HCT116 (cell line): ENCODE results near the gene NUCB1. TPM values are rescaled to one million over a fixed set of nuclear protein-coding genes. Genes with fewer than 3 reads are reported as not detected.

Experiments
- ATAC-seq: fragments of 200-7000 bp; cut with Tn5 transposase; 2 replicates; pipeline ENCODE4 v1.9.1; 2020; ENCODE audit warnings: mild to moderate bottlenecking, moderate library complexity
- BruUV-seq: library from RNA; stranded (reverse); fragments of 400-500 nt; replicated peaks from 2 replicates; lab custom pipeline; 2021; lab: Mats Ljungman, UMichigan
- CTCF ChIA-PET: fragments of 300-600 bp; sonication (Branson Sonifier 250); formaldehyde crosslinking; loops from one replicate; lab custom pipeline; 2021; ENCODE audit warnings: antibody characterized with exemption; lab: Charles Lee
- POLR2A ChIA-PET: fragments of 300-600, 350-600 bp; sonication (Branson Sonifier 250); formaldehyde crosslinking; loops from one replicate; lab custom pipeline; 2021; ENCODE audit warnings: antibody characterized with exemption; lab: Charles Lee
- RAD21 ChIA-PET, 2 experiments: fragments of 300-600 bp; sonication (Branson Sonifier 250); formaldehyde crosslinking; loops; one replicate each; lab custom pipeline; 2023; ENCODE audit warnings: low total read pairs in 2 of 2; ENCODE audit not compliant: uncharacterized antibody in 2 of 2, unreplicated experiment in 2 of 2, low non-redundant PET in 1 of 2; lab: Charles Lee
- DNase-seq: peaks from one replicate; pipeline ENCODE4 v3.0.0-alpha.2; 2010; ENCODE audit warnings: low read depth, low spot score
- H2AFZ ChIP-seq: fragments of 200-600 bp; shearing (Covaris generic), sonication (generic); 2 replicates; pipeline ENCODE4 v1.6.1; 2017; ENCODE audit warnings: low read depth, mixed run types, mixed read lengths, antibody characterized with exemption, low read length; ENCODE audit not compliant: poor library complexity, severe bottlenecking
- H3K27ac ChIP-seq: 2 replicates; pipeline ENCODE4 v1.5.1; 2012; ENCODE audit warnings: low read depth, low read length
- H3K27me3 ChIP-seq: fragments of 200-600 bp; sonication (generic); 2 replicates; pipeline ENCODE4 v1.6.1; 2016; ENCODE audit warnings: mixed run types, low read length, mixed read lengths; ENCODE audit not compliant: insufficient read depth
- H3K36me3 ChIP-seq, 2 experiments: fragments of 200-500 bp in 1 of 2; fragments of 200-600 bp in 1 of 2; sonication (Bioruptor generic) in 1 of 2; sonication (generic) in 1 of 2; 2 replicates each; pipeline versions ENCODE4 v1.5.1 to v1.6.1; 2014 to 2016; ENCODE audit warnings: low read length in 2 of 2, inconsistent platforms in 1 of 2, mixed read lengths in 1 of 2, mixed run types in 1 of 2; ENCODE audit not compliant: insufficient read depth in 2 of 2, control insufficient read depth in 1 of 2
- H3K4me1 ChIP-seq, 2 experiments: fragments of 200-600 bp in 1 of 2; sonication (generic) in 1 of 2; 2 replicates each; pipeline versions ENCODE4 v1.5.1 to v1.6.1; 2012 to 2017; ENCODE audit warnings: low read length in 2 of 2, inconsistent platforms in 1 of 2, mild to moderate bottlenecking in 1 of 2, mixed read lengths in 1 of 2, mixed run types in 1 of 2, moderate library complexity in 1 of 2; ENCODE audit not compliant: insufficient read depth in 2 of 2, control insufficient read depth in 1 of 2
- H3K4me2 ChIP-seq: fragments of 200-600 bp; sonication (generic); 2 replicates; pipeline ENCODE4 v1.6.1; 2017; ENCODE audit warnings: mixed run types, low read length, mixed read lengths
- H3K4me3 ChIP-seq, 2 experiments: fragments of 200-600 bp in 1 of 2; sonication (generic) in 1 of 2; replicated peaks in 1 of 2; 2 replicates each; pipeline ENCODE4 v1.5.1; 2011 to 2016; ENCODE audit warnings: low read length in 2 of 2, control low read depth in 1 of 2, low read depth in 1 of 2, mild to moderate bottlenecking in 1 of 2, mixed read lengths in 1 of 2, mixed run types in 1 of 2
- H3K79me2 ChIP-seq: fragments of 200-600 bp; sonication (generic); 2 replicates; pipeline ENCODE4 v1.6.1; 2017; ENCODE audit warnings: mild to moderate bottlenecking, mixed run types, low read length, moderate library complexity, mixed read lengths; ENCODE audit not compliant: insufficient read depth
- H3K9ac ChIP-seq: fragments of 200-600 bp; sonication (generic); 2 replicates; pipeline ENCODE4 v1.6.1; 2016; ENCODE audit warnings: low read length, mixed read lengths
- H3K9me2 ChIP-seq: fragments of 200-600 bp; sonication (generic), shearing (Covaris generic); 2 replicates; pipeline ENCODE4 v1.6.1; 2017; ENCODE audit warnings: mixed run types, mild to moderate bottlenecking, moderate library complexity; ENCODE audit not compliant: insufficient read depth
- H3K9me3 ChIP-seq, 2 experiments: fragments of 200-500 bp in 1 of 2; fragments of 200-600 bp in 1 of 2; sonication (Bioruptor generic) in 1 of 2; sonication (generic) in 1 of 2; 2 replicates each; pipeline ENCODE4 v1.6.1; 2014 to 2017; ENCODE audit warnings: low read length in 2 of 2, mixed read lengths in 2 of 2, inconsistent platforms in 1 of 2, low read depth in 1 of 2, mild to moderate bottlenecking in 1 of 2, mixed run types in 1 of 2, moderate library complexity in 1 of 2; ENCODE audit not compliant: control insufficient read depth in 1 of 2, insufficient read depth in 1 of 2
- H4K20me1 ChIP-seq: fragments of 200-600 bp; sonication (generic), shearing (Covaris generic); 2 replicates; pipeline ENCODE4 v1.6.1; 2017; ENCODE audit warnings: mixed run types, mild to moderate bottlenecking, moderate library complexity; ENCODE audit not compliant: insufficient read depth
- CEBPB ChIP-seq: IDR thresholded peaks from 2 replicates; pipeline ENCODE4 v1.6.1; 2012; ENCODE audit warnings: low read depth
- ELF1 ChIP-seq: IDR thresholded peaks from 2 replicates; pipeline ENCODE4 v1.6.1; 2012; ENCODE audit warnings: low read depth, borderline replicate concordance
- EZH2 ChIP-seq: fragments of 200-600 bp; sonication (generic); IDR thresholded peaks from 2 replicates; pipeline ENCODE4 v1.6.1; 2017; ENCODE audit warnings: antibody characterized with exemption, mixed run types
- EZH2phosphoT487 ChIP-seq: fragments of 200-600 bp; IDR thresholded peaks from 2 replicates; pipeline ENCODE4 v1.6.1; 2018; ENCODE audit warnings: antibody characterized with exemption, borderline replicate concordance
- FOSL1 ChIP-seq: IDR thresholded peaks from 2 replicates; pipeline ENCODE4 v1.6.1; 2012; ENCODE audit warnings: low read depth
- POLR2A ChIP-seq: IDR thresholded peaks from 2 replicates; pipeline ENCODE4 v1.7.0; 2011; ENCODE audit warnings: borderline replicate concordance; ENCODE audit not compliant: insufficient read depth, insufficient read length; ENCODE audit errors: extremely low read depth
- POLR2AphosphoS5 ChIP-seq: IDR thresholded peaks from 2 replicates; pipeline ENCODE4 v1.6.1; 2011; ENCODE audit warnings: mild to moderate bottlenecking, low read depth, low read length, moderate library complexity
- SIN3A ChIP-seq: IDR thresholded peaks from 2 replicates; pipeline ENCODE4 v1.6.1; 2012; ENCODE audit warnings: low read depth
- SP1 ChIP-seq: IDR thresholded peaks from 2 replicates; pipeline ENCODE4 v1.6.1; 2012; ENCODE audit warnings: low read depth
- SRF ChIP-seq: IDR thresholded peaks from 2 replicates; pipeline ENCODE4 v1.6.1; 2012; ENCODE audit warnings: low read depth
- TCF7L2 ChIP-seq: IDR thresholded peaks from 2 replicates; pipeline ENCODE4 v1.7.0; 2011; ENCODE audit warnings: borderline replicate concordance, inconsistent platforms; ENCODE audit not compliant: insufficient read depth, insufficient read length; ENCODE audit errors: extremely low read depth
- ZFX ChIP-seq: fragments of 450-650 bp; IDR thresholded peaks from 2 replicates; pipeline ENCODE4 v1.6.1; 2017
- intact Hi-C: fragments of 100-400 bp; cut with micrococcal nuclease; formaldehyde crosslinking; loops from 2 replicates; pipeline ENCODE4 v1.10.0; 2022
- total RNA-seq: library from RNA; stranded (reverse); gene quantifications from one replicate; pipeline ENCODE4 v1.2.1, GENCODE V29; 2021; ENCODE audit not compliant: unreplicated experiment
- TF ChIP-seq, protein P1 (sequence below): IDR thresholded peaks from 2 replicates; pipeline ENCODE4 v1.6.1; 2011; ENCODE audit warnings: mild to moderate bottlenecking, low read length, moderate library complexity; ENCODE audit not compliant: insufficient replicate concordance; ENCODE audit errors: extremely low read depth
- TF ChIP-seq, protein P2 (sequence below): IDR thresholded peaks from 2 replicates; pipeline ENCODE4 v1.6.1; 2012

Gene NUCB1
- total RNA-seq, 1 experiment from 2014 or later, result 88.8 TPM

GRCh38 chr19:48915757-48916156 is 15.6 kb downstream of the NUCB1 start:
- Histone ChIP-seq H3K27ac (no peak overlapping the region), H3K4me2 (no peak overlapping the region), H3K36me3 (peaks cover 6 to 18% of the 10 kb centered on the region in 2 experiments), H4K20me1 (no peaks in the 10 kb centered on the region), H3K9me2 (no peaks in the 10 kb centered on the region), H3K79me2 (no peaks in the 10 kb centered on the region), H2AFZ (no peak overlapping the region), H3K27me3 (no peaks in the 10 kb centered on the region), H3K4me1 (no peaks in the 10 kb centered on the region), H3K9me3 (no peaks in the 10 kb centered on the region), H3K4me3 (no peak overlapping the region), H3K9ac (no peak overlapping the region)
- RAD21 ChIA-PET, result no interaction called here
- DNase-seq (no peak), ATAC-seq (no peak)
- CTCF ChIA-PET, result no interaction called here
- TF ChIP-seq TCF7L2, result no peak
- no peak for TF ChIP-seq SP1
- TF ChIP-seq POLR2AphosphoS5, result no peak
- no peak for TF ChIP-seq SRF
- intact Hi-C loops, result no loop called here
- POLR2A ChIA-PET, result no interaction called here
- BruUV-seq, result no TSS peak

GRCh38 chr19:48918071-48918470 is 18.0 kb downstream of the NUCB1 start:
- H3K4me1 ChIP-seq, result no peaks in the 10 kb centered on the region
- RAD21 ChIA-PET, result no interaction called here
- intact Hi-C loops, result no loop called here

More at GRCh38 chr19:48918071-48918470, 18.0 kb downstream of the NUCB1 start:
- Histone ChIP-seq H4K20me1 (no peaks in the 10 kb centered on the region), H3K36me3 (peaks cover 2 to 9% of the 10 kb centered on the region in 2 experiments; a peak in 3 of 4 replicates), H3K9me3 (no peaks in the 10 kb centered on the region), H2AFZ (no peak overlapping the region), H3K4me3 (no peak overlapping the region), H3K4me2 (no peak overlapping the region), H3K79me2 (no peaks in the 10 kb centered on the region), H3K27me3 (no peaks in the 10 kb centered on the region), H3K9me2 (no peaks in the 10 kb centered on the region), H3K27ac (no peak overlapping the region), H3K9ac (no peak overlapping the region)
- POLR2A ChIA-PET, result interaction anchor here (1.1 to 1.6 kb wide), 3 partner anchors 37 to 49 kb away, joined by 3 to 4 read pairs (median 3); partner anchors contain the start of genes BAX and PPP1R15A
- CTCF ChIA-PET, result interaction anchor here (1.2 kb wide), 1 partner anchor 53 kb away, joined by 3 read pairs; no protein-coding TSS in a partner anchor
- no peak for TF ChIP-seq ZFX
- TF ChIP-seq TCF7L2, result no peak
- TF ChIP-seq, protein P1, sequence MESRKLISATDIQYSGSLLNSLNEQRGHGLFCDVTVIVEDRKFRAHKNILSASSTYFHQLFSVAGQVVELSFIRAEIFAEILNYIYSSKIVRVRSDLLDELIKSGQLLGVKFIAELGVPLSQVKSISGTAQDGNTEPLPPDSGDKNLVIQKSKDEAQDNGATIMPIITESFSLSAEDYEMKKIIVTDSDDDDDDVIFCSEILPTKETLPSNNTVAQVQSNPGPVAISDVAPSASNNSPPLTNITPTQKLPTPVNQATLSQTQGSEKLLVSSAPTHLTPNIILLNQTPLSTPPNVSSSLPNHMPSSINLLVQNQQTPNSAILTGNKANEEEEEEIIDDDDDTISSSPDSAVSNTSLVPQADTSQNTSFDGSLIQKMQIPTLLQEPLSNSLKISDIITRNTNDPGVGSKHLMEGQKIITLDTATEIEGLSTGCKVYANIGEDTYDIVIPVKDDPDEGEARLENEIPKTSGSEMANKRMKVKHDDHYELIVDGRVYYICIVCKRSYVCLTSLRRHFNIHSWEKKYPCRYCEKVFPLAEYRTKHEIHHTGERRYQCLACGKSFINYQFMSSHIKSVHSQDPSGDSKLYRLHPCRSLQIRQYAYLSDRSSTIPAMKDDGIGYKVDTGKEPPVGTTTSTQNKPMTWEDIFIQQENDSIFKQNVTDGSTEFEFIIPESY, result no peak
- TF ChIP-seq, protein P2, sequence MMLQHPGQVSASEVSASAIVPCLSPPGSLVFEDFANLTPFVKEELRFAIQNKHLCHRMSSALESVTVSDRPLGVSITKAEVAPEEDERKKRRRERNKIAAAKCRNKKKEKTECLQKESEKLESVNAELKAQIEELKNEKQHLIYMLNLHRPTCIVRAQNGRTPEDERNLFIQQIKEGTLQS, result no peak
- TF ChIP-seq EZH2, result no peak
- no peak for TF ChIP-seq ELF1
- no peak for TF ChIP-seq FOSL1
- no peak for TF ChIP-seq SIN3A
- no peak for TF ChIP-seq POLR2A
- TF ChIP-seq CEBPB, result no peak
- no peak for TF ChIP-seq SP1
- TF ChIP-seq EZH2phosphoT487, result no peak
- no peak for DNase-seq
- BruUV-seq, result no TSS peak
- ATAC-seq, result no peak
